Epidermal melanocyte (primary cell): ENCODE results near the gene KDELR3.

Experiments used
- DNase-seq: peaks from one replicate; pipeline ENCODE4 v3.0.0; 2011; ENCODE audit warnings: low spot score; ENCODE audit not compliant: insufficient read length

The KDELR3 gene

DNA sequence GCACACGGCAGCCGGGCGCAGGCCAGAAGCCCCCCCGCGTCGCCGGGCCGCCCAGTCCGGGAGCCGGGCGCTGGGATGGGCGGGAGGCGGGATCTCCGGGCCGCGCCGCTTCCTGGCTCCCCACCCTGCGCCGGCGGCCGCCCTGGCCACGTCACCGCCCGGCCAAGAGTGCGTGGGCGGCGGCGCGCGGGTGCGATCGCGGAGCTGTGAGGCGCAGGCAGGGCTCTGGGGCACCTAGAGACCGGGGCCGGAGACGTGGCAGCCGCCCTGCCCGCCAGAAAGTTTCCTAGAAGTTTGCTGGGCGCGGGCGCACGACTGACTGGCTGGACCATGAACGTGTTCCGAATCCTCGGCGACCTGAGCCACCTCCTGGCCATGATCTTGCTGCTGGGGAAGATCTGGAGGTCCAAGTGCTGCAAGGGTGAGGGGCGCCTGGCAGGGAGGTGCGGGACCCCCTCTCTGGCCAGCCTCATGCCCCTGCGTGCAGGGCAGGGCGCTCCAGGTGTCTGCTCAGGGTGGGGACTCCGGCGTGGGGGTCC, at the start of gene KDELR3:
KDELR3 (plus strand) TSS at position 193 of the 539 bp plus-strand sequence; CDS start at position 331, 138 bp downstream.
- peak; percentile 70 for DNase-seq

DNA sequence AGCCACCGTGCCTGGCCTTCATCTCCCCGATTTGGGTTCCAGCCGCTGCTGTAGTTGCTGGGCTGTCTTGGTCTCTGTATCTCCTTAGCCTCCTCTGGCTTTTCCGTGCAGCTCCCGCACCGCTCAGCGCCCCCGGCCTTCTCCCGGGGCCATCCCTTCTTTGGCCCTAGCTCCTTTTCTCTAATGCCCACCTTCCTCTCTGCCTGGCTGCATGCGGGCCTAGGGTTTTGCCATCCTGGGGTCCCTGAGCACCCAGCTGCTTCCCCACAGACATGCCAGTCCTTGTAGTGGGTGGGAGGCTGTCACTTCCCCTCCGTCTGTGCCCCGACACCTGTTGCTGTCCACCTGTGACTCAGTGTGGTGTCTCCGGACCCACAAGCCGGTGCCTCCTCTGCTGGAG, 49.3 kb upstream of the KDELR3 start:
- no peak for DNase-seq

DNA sequence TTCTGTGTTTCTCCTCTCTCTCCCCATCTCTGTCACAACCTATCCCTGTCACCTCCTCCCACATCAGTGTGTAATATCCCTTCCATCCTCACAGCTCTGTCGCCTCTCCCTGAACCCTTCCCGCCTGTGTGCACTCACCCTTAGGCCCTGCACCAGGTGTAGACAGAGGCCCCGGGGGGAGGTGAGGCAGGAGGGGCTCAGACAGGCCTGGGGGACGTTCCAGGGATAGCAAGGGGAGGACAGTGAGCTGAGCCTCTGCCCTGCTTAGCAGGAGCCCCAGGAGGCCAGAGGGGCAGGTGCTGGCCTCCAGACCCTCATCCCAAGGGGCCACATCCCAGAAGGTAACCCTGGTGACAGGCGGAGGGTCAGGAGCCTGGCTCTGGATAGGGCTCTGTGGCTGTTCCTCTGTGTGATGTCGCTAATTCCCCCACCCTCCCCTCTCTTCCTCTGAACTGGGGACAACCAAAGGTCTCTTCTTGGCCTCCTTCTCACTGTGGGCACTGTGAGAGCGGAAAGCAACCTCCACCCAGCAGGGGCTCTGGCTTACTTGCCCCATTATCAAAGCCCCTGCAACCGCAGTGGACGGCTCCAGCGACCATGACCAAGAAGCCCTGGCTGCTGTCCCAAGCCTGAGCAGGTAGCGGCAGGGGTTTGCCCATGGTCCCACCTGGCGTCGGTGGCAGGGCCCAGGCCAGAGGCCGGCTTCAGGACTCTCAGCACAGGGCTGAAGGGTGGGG, 48.6 kb upstream of the KDELR3 start:
- no peak for DNase-seq

DNA sequence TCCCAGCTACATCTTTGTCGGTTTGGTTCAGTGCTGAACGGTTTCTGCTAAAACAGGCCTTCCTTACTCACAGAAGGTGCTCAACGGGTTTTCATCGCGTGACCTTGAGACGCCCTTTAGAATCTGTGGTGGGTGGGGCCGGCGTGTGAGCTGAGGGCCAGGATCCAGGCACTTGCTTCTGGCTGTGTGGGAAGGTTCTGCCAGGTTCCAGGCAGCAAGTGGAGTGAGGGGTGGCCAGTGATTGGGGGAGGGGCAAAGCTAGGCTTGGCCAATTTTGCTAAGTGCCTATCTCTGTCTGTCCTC, 48.1 kb upstream of the KDELR3 start:
- DNase-seq, result no peak

DNA sequence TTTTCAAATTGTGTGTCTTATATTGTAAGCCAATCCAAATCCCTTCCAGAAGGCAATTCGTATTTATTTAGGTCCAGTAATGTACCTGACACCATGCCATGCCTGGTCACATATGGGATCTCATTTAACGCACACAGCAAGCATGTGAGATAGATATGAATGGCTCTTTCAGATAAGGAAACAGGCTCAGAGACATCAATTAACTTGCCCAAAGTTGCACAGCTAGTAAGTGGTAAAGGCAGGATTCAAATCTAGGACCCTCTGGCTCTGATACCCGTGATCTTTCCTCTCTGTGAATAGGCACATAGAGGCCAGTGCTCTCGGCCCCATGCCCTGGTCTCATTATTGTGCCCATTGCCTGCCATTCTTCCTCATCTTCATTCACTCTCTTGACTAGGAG, 47.2 kb upstream of the KDELR3 start:
- no peak for DNase-seq

DNA sequence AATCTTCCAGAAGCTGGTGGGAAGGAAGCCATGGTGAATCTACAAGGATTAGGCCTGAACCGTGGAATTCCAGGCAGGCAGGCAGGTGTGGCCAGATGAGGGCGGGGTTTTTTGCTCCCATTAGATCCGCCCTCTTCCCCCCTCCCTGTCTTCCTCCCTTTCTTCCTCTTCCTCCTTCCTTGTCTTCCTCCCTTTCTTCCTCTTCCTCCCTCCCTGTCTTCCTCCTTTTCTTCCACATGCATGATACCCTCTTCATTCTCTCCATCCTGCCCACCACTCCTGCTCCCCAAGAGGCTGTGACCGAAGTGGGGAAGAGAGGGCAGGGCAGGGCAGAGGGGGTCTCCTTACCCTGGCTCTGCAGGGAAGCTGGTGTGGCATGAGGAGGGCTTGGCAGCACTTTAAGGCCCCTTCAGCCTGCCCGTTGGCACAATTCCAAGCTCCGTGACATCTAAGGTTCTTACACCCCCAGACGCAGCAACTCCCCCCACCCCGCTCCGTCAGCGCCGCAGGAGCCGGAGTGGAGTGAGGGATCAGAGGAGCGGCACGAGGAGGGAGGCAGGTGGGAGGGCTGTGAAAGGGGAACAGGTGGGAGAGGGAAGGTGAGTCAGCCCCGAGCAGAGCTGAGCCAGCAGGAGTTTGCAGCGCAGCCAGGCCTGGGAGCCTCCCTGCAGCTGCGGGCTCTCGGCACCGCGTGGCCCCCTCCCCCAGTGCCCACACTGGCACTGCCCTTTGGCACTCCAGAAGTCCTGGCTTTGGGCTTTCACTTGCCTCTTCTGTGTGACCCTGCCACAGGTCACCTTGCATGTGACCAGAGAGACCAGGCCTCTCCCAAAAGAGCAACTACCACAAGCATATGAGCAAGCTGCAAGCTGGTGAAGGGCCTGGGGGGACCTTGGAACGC, 45.0 kb upstream of the KDELR3 start:
- no peak for DNase-seq

DNA sequence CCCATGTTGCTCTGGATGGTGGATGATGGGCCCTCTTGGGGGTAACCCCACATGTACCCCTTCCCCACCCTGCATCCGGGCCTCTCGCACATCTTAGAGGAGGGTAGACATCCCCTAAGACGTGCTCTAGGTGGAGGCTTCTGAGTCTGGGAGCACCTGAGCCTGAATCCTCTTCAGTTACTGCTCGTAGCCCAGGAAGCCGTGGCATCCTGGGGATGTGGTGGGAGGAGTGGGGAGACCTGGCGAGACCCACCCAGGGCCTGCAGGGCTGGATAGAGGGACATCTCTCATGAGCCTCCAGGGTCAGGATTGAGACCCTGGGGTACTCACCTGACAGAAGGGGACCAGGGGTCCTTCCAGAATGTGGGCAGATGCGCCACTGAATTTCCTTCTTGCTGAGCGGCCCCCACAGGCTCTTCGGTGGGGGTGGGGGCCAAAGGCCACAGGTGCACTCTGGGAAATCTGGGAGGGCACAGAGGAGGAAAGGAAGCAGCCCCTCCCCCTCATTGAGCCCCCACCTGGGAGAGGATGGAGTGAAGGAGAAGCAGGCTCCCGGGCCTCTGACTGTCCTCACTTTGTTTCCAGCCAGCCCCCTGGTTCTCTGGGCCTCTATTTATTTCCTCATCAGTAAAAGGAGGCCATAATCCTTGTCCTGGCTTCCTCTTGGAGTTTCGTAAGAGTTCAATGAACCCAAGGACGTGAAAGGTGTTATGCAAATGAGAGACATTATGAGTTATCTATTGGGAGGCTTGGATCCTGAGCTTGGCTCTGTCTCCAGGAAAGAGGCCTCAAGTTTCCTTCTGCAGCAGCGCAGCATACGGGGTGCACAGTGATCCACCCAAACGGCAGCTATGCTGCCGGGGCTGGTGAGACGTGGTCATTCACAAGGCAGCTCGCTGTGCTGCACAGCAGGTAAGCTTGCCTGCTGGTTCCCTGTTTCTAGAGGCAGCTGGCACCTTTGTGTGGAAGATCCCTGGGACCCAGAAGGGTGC, 44.1 kb upstream of the KDELR3 start:
- DNase-seq, result no peak

DNA sequence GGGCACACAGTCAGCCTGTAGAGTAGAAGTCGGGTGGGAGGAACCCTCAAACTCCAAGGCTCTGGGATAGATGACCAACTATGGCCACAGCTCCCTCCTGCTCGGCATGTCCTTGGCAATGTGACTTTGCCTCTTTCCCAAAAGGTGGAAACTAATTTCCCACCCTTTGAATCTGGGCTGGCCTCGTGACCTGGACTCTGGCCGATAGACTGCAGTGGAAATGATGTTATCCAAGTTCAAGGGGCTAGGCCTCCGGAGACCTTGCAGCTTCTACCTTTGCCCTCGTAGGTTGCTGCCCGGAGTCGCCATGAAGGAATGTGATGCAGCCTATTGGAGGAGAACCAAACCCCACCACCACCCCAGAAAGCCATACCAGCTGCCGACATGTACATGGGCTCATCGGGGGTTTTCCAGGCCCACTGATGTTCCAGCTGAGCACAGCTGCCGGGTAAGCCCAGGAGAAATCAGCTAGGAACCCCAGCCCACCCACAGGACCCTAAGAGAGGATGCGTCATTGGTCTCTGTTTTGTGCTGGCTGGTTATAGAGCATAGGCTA, 43.3 kb upstream of the KDELR3 start:
- no peak for DNase-seq

DNA sequence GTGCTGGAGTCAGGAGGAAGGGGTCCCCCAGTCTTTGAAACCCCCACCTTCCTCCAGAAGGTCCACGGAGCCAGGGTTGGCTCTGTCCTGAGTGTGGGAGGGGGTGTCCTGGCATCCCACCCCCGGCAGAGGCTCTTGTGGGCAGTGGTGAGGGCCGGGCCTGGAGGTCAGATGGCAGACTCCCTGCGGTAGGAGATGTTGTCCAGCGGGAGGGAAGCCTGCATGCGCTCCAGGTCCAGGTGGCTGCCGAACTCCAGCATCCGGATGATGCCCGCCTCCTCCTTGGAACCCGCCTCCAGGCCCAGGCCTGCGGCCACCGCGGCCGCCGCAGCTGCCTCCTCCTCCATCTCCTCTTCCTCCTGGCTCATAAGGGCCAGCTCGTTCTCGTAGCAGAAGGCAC, 41.3 kb upstream of the KDELR3 start:
- DNase-seq, result no peak

DNA sequence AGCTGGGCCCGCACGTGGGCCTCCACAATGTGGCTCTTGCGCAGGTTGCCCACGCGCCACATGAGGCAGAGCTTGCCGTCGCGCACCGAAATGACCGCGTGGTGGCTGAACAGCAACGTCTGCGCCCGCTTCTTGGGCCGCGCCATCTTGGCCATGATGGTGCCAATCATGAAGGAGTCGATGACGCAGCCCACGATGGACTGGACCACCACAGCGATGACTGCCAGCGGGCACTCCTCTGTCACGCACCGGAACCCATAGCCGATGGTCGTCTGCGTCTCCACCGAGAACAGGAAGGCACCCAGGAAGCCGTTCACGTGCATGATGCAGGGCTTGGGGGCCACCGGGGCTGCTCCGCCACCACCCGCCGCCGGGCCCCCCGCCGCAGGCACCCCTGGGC, 40.4 kb upstream of the KDELR3 start:
- DNase-seq, result no peak

DNA sequence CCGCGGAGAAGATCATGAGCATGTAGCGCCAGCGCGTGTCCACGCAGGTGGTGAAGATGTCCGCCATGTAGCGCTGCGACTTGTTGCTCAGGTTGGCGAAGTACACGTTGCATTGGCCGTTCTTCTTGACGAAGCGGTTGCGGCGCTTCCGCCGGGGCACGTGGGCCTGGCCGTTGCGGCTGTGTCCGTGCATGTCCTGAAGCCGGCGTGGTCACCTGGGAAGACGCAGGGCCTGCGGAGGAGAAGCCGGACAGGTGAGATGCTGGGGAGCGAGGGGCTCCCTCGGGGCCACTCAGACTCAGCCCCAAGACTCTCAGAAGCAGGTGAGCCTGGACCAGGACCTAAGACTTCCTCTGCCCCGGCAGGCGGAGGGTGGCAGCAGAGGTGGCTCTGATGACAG, 40.0 kb upstream of the KDELR3 start:
- no peak for DNase-seq

DNA sequence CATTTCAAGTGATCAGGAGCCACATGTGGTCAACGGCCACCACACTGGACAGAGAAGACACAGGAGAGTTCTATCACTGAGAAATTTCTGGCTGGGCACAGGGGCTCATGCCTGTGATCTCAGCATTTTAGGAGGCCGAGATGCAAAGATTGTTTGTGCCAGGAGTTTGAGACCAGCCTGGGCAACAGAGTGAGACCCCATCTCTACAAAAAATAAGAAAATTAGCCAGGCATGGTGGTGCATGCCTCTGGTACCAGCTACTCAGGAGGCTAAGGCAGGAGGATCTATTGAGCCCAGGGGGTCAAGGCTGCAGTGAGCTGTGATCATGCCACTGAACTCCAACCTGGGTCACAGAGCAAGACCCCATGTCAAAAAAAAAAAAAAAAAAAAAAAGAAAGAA, 39.2 kb upstream of the KDELR3 start:
- DNase-seq, result no peak

DNA sequence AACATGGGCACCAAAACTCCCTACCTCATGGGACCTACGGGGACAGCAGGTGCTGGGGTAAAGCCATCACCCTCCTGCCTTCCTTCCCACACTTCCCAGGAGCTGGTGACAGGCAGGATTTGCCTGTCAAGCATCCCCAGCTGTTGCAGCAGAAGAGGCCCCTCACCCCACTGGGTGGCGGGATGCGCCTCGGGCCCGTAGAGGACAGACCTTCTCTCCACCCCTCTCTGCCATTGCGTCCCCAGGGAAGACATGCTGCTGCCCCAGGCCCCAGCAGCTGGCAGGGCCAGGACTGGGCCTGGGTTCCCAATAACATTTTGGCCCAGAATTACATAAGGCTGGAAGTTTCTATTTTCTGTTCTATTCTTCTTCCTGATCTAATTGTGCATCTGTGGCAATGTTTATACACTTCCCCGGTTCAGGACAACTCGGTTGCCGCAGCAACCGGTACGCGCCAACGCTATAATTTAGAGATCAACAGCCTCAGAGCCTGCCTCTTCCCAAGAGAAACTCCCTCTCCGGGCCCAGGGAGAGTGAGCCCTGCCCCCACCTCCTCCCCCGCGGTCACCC, 38.3 kb upstream of the KDELR3 start:
- no peak for DNase-seq

DNA sequence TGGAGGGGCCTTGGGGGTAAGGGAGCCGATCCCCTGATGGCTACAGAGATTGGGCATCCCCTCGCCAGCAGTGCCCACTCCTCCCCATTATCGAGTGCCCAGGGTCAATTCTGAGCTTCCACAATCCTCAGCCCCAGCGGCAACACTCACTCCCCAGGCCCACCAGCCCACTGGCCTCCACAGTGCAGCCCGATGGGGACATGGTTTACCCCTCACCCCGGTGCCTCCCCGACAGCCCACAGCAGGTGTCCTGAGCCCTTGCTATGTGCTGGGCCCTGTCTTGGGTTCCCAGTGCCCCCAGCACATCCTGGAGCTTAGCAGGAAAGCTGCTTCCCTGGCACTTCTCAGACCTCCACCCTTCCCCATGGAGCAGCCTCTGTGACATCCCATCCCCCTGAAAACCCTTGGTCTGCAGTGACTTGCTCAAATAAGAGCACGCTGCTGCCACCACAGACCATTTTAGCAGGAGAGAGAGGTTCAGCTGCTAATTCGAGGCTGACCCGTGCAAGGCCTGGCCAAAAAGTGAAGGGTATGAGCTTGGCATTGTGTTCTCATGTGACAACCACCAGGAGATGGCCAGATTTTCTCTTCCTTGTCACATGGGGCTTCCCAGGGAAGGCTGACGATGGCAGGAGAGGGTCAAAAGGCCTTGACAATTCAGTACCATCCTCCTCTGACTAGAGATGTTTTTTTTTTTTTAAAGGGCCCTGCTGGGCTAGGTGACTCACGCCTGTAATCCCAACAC, 36.5 kb upstream of the KDELR3 start:
- DNase-seq, result no peak

DNA sequence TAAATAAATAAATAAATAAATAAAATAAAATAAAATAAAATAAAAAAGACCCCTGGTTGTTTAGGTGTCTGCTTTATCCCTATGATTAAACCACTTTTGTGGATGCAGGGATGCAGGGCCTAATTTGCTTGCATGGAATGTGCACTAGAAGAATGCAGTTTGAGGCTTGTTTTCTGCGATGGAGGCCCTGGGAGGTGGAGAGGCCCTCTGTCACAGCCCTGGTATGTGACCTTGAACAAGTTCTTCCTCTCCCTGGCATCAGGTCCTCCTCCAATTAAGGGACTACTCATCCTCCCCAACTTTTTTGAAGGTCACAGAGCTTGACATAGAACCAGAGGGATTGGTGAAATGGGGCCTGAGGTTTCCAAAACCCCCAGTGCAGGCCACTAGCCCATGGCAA, 35.6 kb upstream of the KDELR3 start:
- DNase-seq, result no peak

DNA sequence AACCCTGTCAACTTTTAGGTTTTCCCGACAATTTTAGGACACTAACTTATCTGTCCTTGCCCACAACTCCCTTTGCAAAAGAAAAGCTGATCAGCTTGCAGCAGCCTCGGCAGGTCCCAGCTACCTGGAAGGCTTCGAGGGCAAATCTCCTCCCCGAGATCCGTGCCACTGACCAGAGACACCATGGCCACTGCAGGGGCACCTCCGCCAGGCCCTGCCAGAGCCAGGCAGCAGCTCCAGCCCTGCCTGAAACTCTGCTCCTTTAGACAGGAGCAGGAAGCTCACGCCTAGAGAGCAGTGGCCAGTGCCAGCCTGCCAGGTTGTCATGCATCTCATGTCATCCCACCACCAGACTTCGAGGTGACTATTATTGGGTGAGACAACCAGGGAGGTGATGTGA, 34.0 kb upstream of the KDELR3 start:
- no peak for DNase-seq

DNA sequence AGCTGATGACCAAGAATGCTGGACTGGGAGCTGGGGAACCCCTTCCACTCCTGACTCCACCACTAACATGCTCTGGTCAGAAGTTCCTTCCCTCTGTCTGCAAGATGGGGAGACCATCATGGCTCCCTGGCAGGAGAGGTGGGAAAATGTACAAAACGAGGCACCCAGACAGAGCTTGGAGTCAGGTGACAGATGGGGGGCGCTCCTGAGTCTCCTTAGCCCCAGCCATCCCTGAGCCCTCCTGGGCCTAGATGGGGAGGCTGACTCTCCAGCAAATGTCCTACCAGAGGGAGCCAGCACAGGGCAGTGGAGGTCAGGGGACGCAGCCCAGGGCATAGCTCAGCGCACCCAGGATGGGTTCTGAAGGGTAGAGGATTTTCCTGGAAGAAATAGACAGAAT, 32.9 kb upstream of the KDELR3 start:
- DNase-seq, result no peak

DNA sequence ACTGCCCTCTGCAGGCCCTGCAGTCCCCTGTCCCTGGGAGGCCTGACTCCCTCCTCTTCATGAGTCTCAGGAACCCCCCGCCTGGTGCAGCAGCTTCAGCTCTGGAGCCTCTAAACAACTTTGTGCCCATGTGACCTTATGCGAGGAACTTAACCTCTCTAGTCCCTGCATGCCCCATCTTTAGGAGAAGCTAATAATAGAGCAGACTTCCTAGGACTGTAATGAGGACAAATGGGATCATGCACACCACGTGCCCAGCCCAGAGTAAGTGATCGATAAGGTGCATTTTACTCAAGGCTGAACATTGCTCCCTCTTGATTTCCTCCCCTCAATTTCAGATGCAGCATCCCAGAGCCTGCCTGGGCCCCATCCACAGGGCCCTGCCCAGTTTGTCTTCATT, 31.9 kb upstream of the KDELR3 start:
- DNase-seq, result no peak

DNA sequence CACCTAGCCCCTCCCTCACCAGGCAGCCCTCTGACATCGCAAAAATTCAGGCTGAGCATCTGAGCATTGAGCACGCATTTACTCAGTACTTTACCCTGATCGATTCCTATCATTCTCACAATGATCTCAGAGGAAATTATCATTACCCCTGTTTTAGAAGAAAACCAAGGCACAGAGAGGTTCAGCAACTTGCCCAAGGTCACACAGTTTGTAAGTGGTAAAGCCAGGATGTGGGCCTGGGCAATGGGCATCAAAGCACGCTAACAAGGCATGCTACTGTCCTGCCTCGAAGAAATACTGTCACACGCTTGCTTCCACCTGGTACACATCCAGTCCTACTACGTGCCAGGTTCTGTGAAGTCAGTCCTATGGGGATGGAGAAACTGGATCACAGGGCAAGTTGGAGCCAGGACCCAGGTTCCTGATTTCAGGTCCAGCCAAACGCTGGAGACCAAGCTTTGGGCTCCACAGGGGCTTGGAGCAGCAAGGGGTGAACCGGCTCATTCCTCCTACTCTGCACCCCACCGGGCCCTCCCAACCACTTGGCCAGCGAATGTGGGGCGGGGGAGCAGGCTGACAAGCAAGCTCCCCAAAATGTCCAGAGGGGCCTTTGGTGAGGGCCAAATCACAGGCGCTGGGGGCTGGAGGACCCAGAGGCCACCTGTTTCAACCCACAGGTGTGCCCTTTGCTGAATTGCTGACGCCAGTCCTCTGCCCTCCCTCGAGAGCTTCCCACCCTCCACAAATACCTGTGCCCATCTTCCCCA, 31.1 kb upstream of the KDELR3 start:
- no peak for DNase-seq
